GM21360 (cell line): Measurements from ENCODE around the gene NKX2-1.
"Not testable (repeated sequence)": the region's sequence is repeated elsewhere in the genome, so short reads cannot be mapped to it uniquely, and the experiment has no call there.

Experiments used
- ATAC-seq: cut with Tn5 transposase; IDR thresholded peaks from one replicate; pipeline ENCODE4 v1.9.1; 2021; ENCODE audit warnings: mild to moderate bottlenecking, moderate library complexity; ENCODE audit not compliant: unreplicated experiment

Gene NKX2-1

DNA sequence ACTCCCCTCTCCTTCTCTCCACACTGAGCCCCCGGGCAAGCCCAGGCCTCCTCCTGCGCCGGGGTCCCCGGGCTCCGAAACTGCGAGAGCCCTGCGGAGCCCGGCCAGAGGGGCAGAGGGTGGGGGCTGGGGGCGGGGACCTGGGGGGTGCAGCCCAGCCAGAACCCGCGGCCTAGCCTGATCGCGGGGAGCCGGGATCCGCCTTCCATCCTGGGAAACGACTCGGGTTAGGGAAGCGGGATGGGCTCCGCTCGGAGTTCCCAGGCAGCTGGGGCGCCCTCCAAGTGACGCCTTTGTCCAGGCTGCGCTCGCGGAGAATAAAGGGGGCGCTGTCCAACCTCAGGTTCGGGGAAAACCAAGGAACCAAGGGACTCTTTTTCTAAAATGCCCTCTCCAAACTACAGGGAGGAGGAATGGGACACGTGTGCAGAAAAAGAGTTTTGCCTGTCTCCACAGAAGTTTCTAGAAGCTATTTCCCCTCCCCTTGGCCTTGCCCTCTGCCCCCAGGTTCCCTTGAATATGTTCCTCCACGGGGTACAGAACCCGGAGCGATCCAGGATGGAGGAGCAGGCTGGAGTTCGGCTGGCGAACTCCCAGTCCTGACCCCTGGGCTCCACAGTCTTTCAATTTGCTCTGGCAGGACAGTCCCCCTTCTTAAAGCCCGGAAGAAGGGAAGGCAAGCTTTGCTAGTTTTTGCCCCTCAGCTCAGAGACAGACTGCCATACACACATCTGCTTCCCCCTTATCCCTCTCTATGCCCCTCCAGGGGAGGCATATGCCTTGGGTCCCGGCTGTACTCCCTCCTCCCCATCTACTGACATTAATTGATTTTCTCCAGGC lies 13.9 kb downstream of the NKX2-1 start:
- no peak for ATAC-seq

DNA sequence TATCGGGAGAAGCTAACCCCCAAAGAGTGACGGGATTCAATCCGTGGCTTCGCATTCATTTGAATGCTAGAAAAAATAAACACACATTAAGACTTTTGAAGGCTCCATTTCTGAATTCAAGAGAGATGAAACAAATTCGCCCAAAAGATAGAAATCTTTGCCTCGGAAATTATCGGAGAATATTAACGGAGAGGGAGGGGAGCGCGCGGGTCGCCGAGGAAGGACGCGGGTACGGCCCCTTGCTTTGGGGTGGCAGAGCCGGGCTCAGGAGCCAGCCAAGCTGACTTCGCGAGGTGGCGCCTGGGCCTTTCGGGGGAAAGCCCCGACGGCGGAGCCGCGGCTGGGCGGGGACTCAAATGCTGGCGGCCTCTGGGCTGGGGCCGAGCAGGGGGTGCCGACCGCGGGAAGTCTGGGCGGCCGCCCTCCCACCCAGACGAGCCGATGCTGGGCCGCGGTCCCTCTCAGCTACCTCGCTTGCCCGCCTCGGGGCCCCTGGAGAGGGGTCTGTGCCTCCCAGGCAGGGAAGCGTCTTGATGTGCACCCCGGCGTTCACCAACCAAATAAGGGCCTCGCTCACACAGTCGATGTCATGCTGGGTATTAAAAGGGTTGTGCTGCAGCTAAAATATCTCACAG lies 14.7 kb downstream of the NKX2-1 start:
- no peak for ATAC-seq

DNA sequence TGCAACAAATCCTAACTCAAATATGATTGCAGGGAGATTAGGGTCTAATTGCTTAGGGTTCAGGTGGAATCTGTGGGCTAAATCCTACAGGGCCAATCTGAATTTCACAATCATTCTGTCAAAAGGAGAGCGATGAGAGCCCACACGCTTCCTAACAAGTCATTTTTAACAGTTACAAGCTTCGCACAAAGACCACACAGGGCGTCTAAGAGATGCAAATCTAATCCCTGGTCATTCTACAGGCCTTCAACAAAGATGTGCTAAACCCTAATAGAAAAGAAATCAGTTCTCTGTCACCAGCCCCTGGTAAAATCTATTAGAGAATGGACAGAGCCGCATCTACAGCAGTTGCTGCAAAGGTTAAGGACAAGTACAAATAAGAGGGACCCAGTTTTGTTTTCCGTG lies 15.3 kb downstream of the NKX2-1 start:
- ATAC-seq = no peak

DNA sequence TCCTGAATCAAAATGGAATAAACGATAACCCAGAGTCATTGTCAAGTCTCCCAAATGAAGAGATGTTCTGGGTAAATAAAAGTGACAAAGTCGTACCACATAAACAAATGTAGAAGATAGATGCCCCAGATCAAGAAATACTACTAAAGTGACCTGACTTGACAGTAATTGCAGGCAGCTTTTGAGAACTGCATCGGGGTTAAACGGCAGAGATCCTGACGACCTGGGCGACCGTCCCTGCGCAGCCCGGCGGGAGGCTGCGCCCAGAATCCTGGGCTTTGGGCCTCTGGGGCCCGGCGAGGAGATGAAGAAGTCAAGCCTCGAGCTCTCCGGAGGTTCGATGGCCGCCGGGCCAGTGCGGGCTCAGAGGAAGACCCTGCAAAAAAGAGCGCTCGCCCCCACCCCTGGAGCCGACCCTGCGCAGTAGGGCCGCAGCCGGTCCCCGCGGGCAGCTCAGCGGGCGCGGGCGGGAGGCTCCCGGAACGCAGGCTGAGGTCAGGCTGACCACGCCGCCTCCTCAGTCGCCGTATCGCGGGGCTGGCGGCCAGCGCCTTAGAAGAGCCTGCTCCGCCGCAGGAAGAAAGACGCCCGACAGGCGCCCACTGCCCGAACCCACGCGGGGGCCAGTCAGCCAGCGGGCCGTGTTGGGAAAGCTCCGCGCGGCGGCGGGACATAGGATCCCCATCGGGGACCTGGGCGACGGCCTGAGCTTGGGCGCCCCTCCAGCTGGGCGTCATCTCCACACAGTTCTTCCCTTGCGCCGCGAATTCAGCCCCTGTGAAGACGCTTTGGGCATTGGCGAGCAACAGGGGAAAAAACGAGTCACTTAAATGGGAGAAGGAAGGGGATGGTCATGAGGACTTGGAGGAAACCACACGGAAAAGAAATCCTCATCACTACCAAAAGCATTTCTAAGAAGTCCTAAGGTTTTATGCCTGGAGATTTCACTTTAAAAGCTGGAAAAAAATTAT lies 16.0 kb downstream of the NKX2-1 start:
- no peak for ATAC-seq

DNA sequence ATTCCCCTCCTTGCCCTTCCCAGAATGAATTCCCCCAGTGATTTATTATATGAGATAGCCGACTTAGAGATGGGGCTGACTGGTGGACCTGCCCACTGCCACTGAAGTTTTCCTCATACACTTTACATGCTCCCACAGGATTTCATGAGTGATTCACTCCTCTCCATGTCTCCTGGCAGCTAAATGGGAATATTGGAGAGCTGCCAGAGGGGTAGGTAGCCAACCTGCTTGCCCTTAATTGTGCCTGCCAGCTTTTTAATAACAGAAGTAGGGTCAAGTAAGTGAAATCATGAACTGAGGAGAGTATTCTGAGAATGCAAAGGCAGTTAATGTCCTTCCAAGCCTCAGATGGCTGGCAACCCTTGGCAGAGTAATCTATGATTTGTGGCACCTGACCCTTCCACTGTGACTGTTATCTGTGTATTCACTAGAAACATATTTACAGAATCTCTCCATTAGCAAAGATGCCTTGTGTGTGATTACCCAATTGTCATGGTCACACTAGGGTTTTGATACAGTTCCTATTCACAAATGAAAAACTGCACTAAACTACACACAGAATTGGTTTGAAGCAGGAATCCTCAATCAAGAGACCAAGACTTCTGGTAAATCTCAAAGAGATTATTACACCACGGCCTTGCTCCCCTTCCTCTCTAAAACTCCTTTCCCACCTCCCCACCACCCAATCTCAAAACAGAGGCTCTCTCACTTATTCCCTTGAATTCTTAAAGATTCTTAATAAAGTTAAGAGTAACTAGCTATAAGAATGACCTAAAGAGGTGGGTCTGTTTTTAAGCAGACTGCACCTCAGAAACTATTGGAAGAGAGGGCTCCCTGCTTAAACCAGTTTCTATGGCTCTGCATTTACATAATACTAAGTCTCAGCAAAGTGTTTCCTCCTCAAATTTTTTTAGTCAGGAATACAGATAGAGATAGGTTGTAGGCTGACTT lies 17.2 kb downstream of the NKX2-1 start:
- ATAC-seq = no peak

DNA sequence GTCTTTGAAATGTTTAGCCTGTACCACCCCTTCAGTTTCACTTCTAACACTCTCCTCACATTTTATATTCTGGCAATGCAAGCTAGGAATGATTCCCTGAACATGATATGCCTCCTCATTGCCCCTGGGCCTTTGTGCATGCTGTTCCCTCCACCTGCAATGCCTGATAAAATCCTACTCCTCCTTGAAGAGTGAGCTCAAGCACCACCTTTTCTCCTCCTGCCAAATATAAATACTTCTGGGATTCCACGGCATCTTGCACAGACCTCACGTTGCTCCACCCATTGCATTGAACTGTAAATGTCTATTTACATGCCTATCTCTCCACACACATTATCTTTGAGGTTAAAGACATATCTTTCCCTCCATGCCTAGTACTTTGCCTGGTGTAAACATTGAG lies 21.1 kb downstream of the NKX2-1 start:
- no peak for ATAC-seq

DNA sequence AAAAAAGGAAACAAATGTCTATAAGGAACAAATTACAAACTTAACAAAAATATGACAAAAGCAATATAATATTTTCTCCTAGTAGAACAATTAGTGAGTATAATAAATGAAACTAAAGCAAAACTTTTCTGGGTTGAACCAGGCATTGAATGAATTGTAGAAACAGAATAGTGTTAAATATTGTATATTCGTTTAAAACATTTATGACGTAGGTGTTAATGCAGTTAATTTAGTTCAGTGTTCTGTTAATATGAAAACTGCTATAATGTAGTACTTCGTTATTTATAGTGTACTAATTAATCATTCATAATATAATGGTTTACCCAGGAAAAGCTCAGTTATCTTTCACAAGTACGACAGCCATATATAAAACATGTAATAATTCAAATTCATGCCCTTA lies 23.7 kb downstream of the NKX2-1 start:
- no peak for ATAC-seq

DNA sequence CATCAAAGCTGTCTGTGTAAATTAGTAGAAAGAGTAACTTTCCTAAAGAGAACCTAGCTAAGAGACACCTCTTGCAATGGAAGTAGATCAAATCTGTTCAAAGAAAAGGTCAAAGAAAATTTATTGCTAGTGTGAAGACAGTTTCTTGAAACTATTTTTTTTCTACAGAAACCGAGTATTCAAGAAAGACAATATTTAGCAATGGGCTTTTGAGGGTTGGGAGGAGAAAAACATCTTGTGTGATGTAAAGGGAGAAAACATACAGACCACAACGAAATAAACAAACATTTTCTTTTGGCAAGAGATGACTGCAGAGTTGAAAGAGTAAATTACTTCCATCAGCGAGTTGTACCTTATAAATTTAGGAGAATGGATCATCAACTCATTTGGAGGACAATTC lies 24.4 kb downstream of the NKX2-1 start:
- no peak for ATAC-seq

DNA sequence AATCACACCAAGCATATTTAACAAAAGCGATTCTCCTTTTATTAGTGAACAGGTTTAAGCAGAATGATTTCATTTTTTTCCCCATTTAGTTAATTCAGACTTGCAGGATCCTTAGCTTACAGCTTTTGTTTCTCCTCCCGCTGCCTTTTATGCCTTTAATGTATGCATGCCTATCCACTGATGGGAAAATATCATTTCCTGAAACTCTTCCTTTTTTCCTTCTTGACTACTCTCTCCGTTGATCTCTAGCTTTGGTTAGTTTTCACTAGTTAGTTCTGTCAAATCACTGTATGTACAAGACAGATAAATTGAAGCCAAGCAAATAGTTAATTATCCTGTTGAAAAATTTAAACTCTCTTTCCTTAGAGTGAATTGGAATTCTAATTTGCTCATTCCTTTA lies 26.3 kb downstream of the NKX2-1 start:
- no peak for ATAC-seq

DNA sequence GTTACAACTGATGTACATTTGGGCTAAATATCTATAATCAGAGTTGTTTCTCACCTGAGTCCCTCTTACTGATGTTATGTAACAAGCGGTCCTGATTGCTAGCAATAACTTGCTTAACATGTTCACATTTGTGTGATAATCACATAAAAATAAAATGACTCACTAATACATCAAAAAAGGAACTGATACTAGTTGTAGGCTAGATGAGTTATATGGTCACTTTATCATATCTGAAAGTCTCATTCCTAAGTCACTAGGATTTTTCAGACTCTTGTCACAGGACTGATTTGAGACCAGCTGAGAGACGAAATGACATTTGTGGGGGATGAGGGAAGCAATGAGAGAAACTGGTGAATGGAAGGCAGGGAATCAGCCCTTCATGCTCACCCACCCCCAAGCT lies 34.3 kb downstream of the NKX2-1 start:
- ATAC-seq = peak; percentile 57

DNA sequence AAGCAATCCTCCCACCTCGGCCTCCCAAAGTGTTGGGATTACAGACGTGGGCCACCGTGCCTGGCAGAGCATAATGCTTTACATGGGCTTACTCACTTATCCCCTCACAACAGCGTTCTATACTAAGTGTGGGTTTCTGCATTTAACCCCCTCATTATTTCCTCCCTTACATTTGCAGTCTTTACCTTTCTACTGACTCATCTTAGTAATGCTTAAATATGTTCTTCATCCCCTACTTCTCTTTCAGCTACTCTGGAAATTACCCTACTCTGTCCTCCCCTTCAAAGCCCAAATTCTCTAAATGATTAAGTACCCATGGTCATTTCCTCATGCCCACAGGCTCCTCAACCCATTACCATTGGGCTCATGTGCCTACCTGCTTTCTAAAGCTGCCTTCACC lies 40.7 kb downstream of the NKX2-1 start:
- ATAC-seq = no peak

DNA sequence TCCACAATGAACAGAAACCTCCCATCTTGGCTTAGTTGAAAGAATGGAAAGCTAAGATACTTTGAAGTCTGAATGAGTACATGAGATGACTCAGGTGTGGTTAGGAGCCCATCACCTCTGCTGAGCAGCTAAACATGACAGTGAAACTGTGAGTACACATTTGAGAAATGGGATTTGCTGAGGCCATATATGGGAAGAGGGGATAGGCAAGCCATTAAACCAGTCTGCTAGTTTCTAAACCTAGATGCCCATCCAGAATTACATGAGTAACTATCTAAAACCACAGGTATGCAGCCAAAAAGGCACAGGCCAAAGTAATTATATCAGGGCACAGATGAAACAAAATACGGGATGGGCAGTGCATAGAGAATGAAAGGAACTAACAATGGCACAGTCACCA lies 41.2 kb downstream of the NKX2-1 start:
- no peak for ATAC-seq

DNA sequence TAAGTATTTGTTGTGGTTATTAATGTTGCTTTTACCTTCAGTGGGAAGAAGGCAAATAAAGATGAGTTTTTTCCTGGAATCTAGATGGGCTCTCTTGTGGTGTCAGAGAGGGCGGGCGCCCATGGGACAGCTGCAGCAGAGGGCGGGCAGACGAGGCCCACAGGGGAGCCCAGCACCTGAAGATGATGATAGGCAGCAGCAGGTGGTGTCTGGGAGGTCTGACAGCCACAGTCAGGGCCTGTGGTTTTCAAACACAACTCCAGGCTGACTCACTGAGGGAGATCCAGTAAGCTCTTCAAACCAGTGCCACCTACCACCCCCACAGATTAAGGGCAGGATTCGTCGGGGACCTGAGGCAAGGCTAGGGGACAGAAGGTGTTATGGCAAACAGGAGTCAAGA lies 42.8 kb downstream of the NKX2-1 start:
- ATAC-seq = no peak

DNA sequence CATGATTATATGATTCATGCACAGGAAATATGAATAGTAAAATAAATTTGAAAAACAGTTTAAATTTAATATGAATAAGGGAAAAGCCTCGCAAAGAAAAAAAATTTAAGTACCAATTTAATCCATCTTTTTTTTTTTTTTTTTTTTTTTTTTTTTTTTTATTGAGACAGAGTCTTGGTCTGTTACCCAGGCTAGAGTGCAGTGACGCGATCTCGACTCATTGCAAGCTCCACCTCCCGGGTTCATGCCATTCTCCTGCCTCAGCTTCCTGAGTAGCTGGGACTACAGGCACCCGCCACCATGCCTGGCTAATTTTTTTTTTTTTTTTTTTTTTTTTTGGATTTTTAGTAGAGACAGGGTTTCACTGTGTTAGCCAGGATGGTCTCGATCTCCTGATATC lies 44.0 kb downstream of the NKX2-1 start:
- not testable (repeated sequence) for ATAC-seq

DNA sequence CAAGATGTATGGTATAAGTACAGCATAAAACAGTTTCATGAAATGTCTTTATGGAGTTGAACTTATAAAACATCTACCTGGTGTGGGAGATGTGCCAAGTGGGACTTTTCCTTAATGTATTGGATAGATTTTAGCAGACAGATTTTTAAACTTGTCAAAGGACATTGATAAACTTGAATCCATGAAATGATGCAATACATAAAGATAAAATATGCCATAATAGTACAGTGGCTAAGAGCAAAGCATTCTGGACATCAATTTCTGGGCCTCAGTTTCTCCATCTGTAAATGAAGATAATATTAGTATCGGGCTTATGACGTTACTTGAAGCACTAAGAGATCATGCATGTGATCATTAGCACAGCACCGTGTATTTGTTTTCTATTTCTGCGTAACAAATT lies 45.4 kb downstream of the NKX2-1 start:
- ATAC-seq = no peak

DNA sequence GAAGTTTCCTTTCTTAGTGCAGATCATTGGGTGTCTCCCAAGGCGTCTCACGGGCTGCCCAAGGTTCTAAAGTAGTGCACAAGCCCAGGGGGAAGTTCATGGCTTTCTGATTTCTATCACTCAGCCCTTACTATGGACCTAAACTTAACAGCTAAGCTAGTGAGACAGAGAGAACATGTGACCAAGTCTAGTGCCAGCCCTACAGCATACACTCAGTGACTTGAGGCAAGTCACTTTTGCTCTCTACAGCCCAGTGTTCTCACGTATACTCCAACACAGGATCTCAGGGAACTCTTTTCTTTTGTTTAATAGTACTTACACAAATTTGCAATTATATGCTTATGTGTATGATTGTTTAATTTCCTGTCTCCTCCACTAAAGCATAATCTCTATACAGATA lies 48.6 kb downstream of the NKX2-1 start:
- ATAC-seq = no peak

DNA sequence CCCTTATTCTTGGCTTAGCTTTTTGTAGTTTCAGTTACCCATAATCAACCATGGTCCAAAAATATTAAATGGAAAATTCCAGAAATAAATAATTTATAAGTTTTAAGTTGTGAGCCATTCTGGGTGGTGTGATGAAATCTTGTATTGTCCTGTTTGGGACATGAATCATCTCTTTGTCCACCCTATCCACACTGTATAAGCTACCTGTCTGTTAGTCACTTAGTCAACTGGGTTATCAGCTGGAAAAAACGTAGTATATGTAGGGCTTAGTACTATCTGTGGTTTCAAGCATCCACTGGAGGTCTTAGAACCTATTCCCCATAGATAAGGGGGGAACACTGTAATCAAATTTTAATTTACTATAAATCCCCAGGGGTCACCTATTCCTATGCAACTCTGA lies 52.7 kb downstream of the NKX2-1 start:
- ATAC-seq = no peak
